CD4-positive, alpha-beta T cell (primary cell): ENCODE measurements around the gene CLEC9A. TPM values are rescaled to one million over a fixed set of nuclear protein-coding genes. Genes with fewer than 3 reads are reported as not detected.

Experiments used
- ATAC-seq: fragments of 200-7000 bp; cut with Tn5 transposase; one replicate; pipeline ENCODE4 v1.10.0; 2022; ENCODE audit warnings: mild to moderate bottlenecking; ENCODE audit not compliant: poor library complexity
- CTCF ChIA-PET: fragments of 350-600 bp; sonication (Branson Sonifier 250); formaldehyde crosslinking; loops from one replicate; lab custom pipeline; 2021; ENCODE audit warnings: antibody characterized with exemption, inconsistent platforms; lab: Charles Lee
- POLR2A ChIA-PET: fragments of 350-600 bp; sonication (Branson Sonifier 250); formaldehyde crosslinking; loops from one replicate; lab custom pipeline; 2021; ENCODE audit warnings: antibody characterized with exemption, inconsistent platforms; lab: Charles Lee
- DNase-seq, 14 experiments: peaks; one replicate each; pipeline ENCODE4 v3.0.0-alpha.2; 2013 to 2020; ENCODE audit warnings: mixed read lengths in 2 of 14
- H3K27ac ChIP-seq, 2 donors: one replicate each; pipeline versions ENCODE4 v1.5.1 to v1.7.0; 2013; ENCODE audit warnings: low read length in 2 of 2, low read depth in 1 of 2, mild to moderate bottlenecking in 1 of 2
- H3K27me3 ChIP-seq, 2 experiments: 1 replicate in 1 of 2; 2 replicates in 1 of 2; pipeline versions ENCODE4 v1.6.1 to v1.7.0; 2013; ENCODE audit warnings: low read length in 2 of 2, control low read depth in 1 of 2, mild to moderate bottlenecking in 1 of 2, moderate library complexity in 1 of 2; ENCODE audit not compliant: insufficient read depth in 2 of 2, control insufficient read depth in 1 of 2
- H3K36me3 ChIP-seq: one replicate; pipeline ENCODE4 v1.6.1; 2013; ENCODE audit warnings: low read length, control low read depth; ENCODE audit not compliant: insufficient read depth
- H3K4me1 ChIP-seq: one replicate; pipeline ENCODE4 v1.6.1; 2013; ENCODE audit warnings: low read length, control low read depth; ENCODE audit not compliant: insufficient read depth
- H3K4me3 ChIP-seq: one replicate; pipeline ENCODE4 v1.5.1; 2013; ENCODE audit warnings: mild to moderate bottlenecking, low read length, moderate library complexity
- H3K9me3 ChIP-seq, 2 experiments: 1 replicate in 1 of 2; 2 replicates in 1 of 2; pipeline versions ENCODE4 v1.6.1 to v1.7.0; 2013; ENCODE audit warnings: low read length in 2 of 2, mild to moderate bottlenecking in 2 of 2, control low read depth in 1 of 2, moderate library complexity in 1 of 2; ENCODE audit not compliant: control insufficient read depth in 1 of 2, insufficient read depth in 1 of 2
- H3K27ac Mint-ChIP-seq: one replicate; pipeline ENCODE4 v1.8.0; 2020; ENCODE audit warnings: mixed read lengths
- H3K27me3 Mint-ChIP-seq: one replicate; pipeline ENCODE4 v1.8.0; 2021; ENCODE audit warnings: mixed read lengths
- H3K36me3 Mint-ChIP-seq: one replicate; pipeline ENCODE4 v1.8.0; 2021; ENCODE audit warnings: low read depth, mixed read lengths
- H3K4me1 Mint-ChIP-seq: one replicate; pipeline ENCODE4 v1.8.0; 2021; ENCODE audit warnings: low read depth, mixed read lengths
- H3K4me3 Mint-ChIP-seq: one replicate; pipeline ENCODE4 v1.8.0; 2020; ENCODE audit warnings: mild to moderate bottlenecking, mixed read lengths
- H3K9me3 Mint-ChIP-seq: one replicate; pipeline ENCODE4 v1.8.0; 2020; ENCODE audit warnings: mixed read lengths
- CTCF ChIP-seq: fragments of 200-600 bp; IDR thresholded peaks from one replicate; pipeline ENCODE4 v1.8.0; 2022; ENCODE audit warnings: antibody characterized with exemption, mild to moderate bottlenecking
- intact Hi-C, 2 experiments: fragments of 100-400 bp; cut with DNase I in 1 of 2; cut with micrococcal nuclease in 1 of 2; formaldehyde crosslinking; loops; one replicate each; pipeline versions ENCODE4 v1.15.1 to v1.9.0; 2023 to 2025; cut with DNase I, micrococcal nuclease
- total RNA-seq, 174 experiments: library from RNA in 2 of 174; stranded (reverse) in 2 of 174; gene quantifications; one replicate each; pipeline ENCODE4 v1.2.3 and lab custom pipeline; 2021 to 2026

CLEC9A gene
- total RNA-seq, 2 experiments from 2014 or later, result 0.55 to 0.98 TPM

- H3K36me3 Mint-ChIP-seq, result no peaks in the 10 kb centered on the region
- H3K4me1 Mint-ChIP-seq, result no peaks in the 10 kb centered on the region
- H3K4me3 Mint-ChIP-seq, result no peak overlapping the region
- Histone ChIP-seq H3K4me3 (no peak overlapping the region), H3K36me3 (no peaks in the 10 kb centered on the region), H3K27ac (no peak overlapping the region), H3K9me3 (no peaks in the 10 kb centered on the region), H3K27me3 (peaks cover 0 to 4% of the 10 kb centered on the region in 2 experiments), H3K4me1 (no peaks in the 10 kb centered on the region)
- DNase-seq (no peak), ATAC-seq (no peak)
- peaks cover 14% of the 10 kb centered on the region for H3K27me3 Mint-ChIP-seq
- intact Hi-C loops, result no loop called here
- POLR2A ChIA-PET, result no interaction called here
- no peaks in the 10 kb centered on the region for H3K9me3 Mint-ChIP-seq
- CTCF ChIA-PET, result no interaction called here
- no peak for TF ChIP-seq CTCF
- H3K27ac Mint-ChIP-seq, result no peak overlapping the region
Observed at GRCh38 chr12:10072131-10072530, 41.6 kb downstream of the CLEC9A start.

DNA sequence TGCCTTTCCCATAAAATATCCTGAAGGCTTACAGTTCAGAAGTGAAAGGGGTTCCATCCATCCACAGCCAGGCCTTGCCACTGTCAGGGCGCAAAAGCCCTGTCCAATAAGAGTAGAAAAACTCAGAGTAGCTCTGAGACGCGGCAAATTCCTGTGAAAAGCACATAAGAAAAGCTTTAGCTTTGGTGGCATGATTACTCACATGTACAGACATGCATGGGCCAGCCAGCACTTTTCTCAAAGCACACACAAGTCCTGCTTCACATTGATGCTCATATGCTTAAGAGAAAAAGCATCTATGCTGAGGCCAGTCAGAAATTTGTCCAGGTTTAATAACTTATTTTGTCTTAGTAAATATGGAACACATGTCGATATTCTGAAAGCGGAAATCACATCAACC is 42.8 kb downstream of the CLEC9A start:
- TF ChIP-seq CTCF, result no peak
- H3K27me3 ChIP-seq, result no peaks in the 10 kb centered on the region
- H3K27ac Mint-ChIP-seq, result no peak overlapping the region
- no peaks in the 10 kb centered on the region for H3K4me1 ChIP-seq
- no peaks in the 10 kb centered on the region for H3K36me3 ChIP-seq
- no peaks in the 10 kb centered on the region for H3K36me3 Mint-ChIP-seq
- ChIA-PET CTCF (no interaction called here), POLR2A (no interaction called here)
- no peak for ATAC-seq
- H3K9me3 Mint-ChIP-seq, result no peaks in the 10 kb centered on the region
- H3K27me3 Mint-ChIP-seq, result peaks cover 7% of the 10 kb centered on the region
- H3K9me3 ChIP-seq, result no peaks in the 10 kb centered on the region
- H3K4me1 Mint-ChIP-seq, result no peaks in the 10 kb centered on the region
- intact Hi-C loops, result no loop called here
- no peak overlapping the region for H3K27ac ChIP-seq
- DNase-seq, result no peak
- H3K4me3 ChIP-seq, result no peak overlapping the region
- H3K4me3 Mint-ChIP-seq, result no peak overlapping the region

DNA sequence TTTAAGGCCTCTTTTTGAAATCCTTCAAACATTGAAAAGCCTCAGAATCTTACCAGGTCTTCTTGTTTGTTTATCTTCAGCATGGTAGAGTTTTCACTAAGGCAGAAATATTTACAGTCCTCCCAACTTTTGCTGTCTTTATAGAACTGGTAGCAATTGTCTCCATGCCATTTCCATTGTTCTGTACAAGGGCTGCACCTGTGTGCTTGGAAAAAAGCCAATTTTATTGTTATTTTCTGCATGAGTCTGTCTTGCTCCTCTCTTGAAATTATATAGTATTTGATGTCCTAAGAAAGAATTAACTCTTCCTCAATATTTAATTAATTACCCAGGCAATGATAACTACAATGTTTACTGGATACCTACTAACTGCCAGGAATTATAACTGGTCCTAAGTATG is 45.0 kb downstream of the CLEC9A start:
- Histone ChIP-seq H3K27me3 (no peaks in the 10 kb centered on the region), H3K9me3 (no peaks in the 10 kb centered on the region), H3K36me3 (no peaks in the 10 kb centered on the region), H3K4me1 (no peaks in the 10 kb centered on the region), H3K27ac (no peak overlapping the region), H3K4me3 (no peak overlapping the region)
- no peak for TF ChIP-seq CTCF
- ChIA-PET POLR2A (no interaction called here), CTCF (no interaction called here)
- ATAC-seq (no peak), DNase-seq (no peak)
- peaks cover 2% of the 10 kb centered on the region for H3K27me3 Mint-ChIP-seq
- H3K27ac Mint-ChIP-seq, result no peak overlapping the region
- intact Hi-C loops, result no loop called here
- no peaks in the 10 kb centered on the region for H3K4me1 Mint-ChIP-seq
- no peaks in the 10 kb centered on the region for H3K36me3 Mint-ChIP-seq
- no peaks in the 10 kb centered on the region for H3K9me3 Mint-ChIP-seq
- no peak overlapping the region for H3K4me3 Mint-ChIP-seq
